ENCODE measurements around the gene OR1Q1. TPM values are rescaled to one million over a fixed set of nuclear protein-coding genes. Genes with fewer than 3 reads are reported as not detected.

The OR1Q1 gene
- total RNA-seq, 1 experiment from 2014 or later = not detected

- Histone ChIP-seq H3K27me3 (ENCODE audit: control insufficient read depth, insufficient read depth, low read length) (0 out of 2 replicates have a peak, but pooled peaks cover 4% of the 10 kb centered on the region), H3K27ac (ENCODE audit: low read length) (no peak within 1 kb of the TSS), H3K4me3 (ENCODE audit: low read depth in 2 of 2, low read length in 2 of 2) (no peak within 1 kb of the TSS), H3K9me3 (ENCODE audit: control insufficient read depth, insufficient read depth, low read depth, low read length) (no peaks in the 10 kb centered on the region), H3K36me3 (ENCODE audit: control insufficient read depth, insufficient read depth, low read length) (no peaks in the 10 kb centered on the region), H3K4me1 (ENCODE audit: control insufficient read depth, insufficient read depth, low read length) (no peaks in the 10 kb centered on the region)
- intact Hi-C loops (cut with micrococcal nuclease; ENCODE audit: unreplicated experiment) = no loop called here
- TF ChIP-seq TCF7L2 (IDR thresholded peaks at IDR 0.05; ENCODE audit: low read depth, low read length) (no peak), CTCF (IDR thresholded peaks at IDR 0.05) (no peak), POLR2AphosphoS5 (IDR thresholded peaks at IDR 0.05; ENCODE audit: low read depth, low read length) (no peak), SIN3A (IDR thresholded peaks at IDR 0.05; ENCODE audit: borderline replicate concordance, insufficient read depth, low read depth, low read length) (no peak)
- TF ChIP-seq, protein P1, sequence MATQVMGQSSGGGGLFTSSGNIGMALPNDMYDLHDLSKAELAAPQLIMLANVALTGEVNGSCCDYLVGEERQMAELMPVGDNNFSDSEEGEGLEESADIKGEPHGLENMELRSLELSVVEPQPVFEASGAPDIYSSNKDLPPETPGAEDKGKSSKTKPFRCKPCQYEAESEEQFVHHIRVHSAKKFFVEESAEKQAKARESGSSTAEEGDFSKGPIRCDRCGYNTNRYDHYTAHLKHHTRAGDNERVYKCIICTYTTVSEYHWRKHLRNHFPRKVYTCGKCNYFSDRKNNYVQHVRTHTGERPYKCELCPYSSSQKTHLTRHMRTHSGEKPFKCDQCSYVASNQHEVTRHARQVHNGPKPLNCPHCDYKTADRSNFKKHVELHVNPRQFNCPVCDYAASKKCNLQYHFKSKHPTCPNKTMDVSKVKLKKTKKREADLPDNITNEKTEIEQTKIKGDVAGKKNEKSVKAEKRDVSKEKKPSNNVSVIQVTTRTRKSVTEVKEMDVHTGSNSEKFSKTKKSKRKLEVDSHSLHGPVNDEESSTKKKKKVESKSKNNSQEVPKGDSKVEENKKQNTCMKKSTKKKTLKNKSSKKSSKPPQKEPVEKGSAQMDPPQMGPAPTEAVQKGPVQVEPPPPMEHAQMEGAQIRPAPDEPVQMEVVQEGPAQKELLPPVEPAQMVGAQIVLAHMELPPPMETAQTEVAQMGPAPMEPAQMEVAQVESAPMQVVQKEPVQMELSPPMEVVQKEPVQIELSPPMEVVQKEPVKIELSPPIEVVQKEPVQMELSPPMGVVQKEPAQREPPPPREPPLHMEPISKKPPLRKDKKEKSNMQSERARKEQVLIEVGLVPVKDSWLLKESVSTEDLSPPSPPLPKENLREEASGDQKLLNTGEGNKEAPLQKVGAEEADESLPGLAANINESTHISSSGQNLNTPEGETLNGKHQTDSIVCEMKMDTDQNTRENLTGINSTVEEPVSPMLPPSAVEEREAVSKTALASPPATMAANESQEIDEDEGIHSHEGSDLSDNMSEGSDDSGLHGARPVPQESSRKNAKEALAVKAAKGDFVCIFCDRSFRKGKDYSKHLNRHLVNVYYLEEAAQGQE (IDR thresholded peaks at IDR 0.05; ENCODE audit: insufficient read depth in 1 of 2, low read depth in 2 of 2, low read length in 1 of 2) = no peak
- in situ Hi-C loops (cut with HindIII; ENCODE audit: low pct_unique_long_range_greater_than_20kb, low sequenced_read_pairs) = no loop called here
- ATAC-seq (no peak), DNase-seq (ENCODE audit: low read depth, low spot score) (no peak)
- no TSS peak for BruUV-seq (replicated peaks)
- ChIA-PET CTCF (no interaction called here), POLR2A (no interaction called here)
Measured at GRCh38 chr9:122661416-122661815, 46.9 kb downstream of the OR1Q1 start, which contains the start of gene OR1L1. Gene OR1L1 (plus strand): TSS chr9:122661716. CDS start chr9:122661716, 0 bp downstream.

Other genes starting within 250 kb of the OR1Q1 start
- 61.2 TPM for gene PTGS1, start 243.7 kb upstream of the OR1Q1 start, total RNA-seq (2021; ENCODE audit: unreplicated experiment)
- gene OR1J1, start 136.8 kb upstream of the OR1Q1 start, total RNA-seq (2021; ENCODE audit: unreplicated experiment) = not detected
- not detected for gene OR1J2, start 103.9 kb upstream of the OR1Q1 start, total RNA-seq (2021; ENCODE audit: unreplicated experiment)
- gene OR1J4, start 95.6 kb upstream of the OR1Q1 start, total RNA-seq (2021; ENCODE audit: unreplicated experiment) = not detected
- gene OR1N1, start 87.4 kb upstream of the OR1Q1 start, total RNA-seq (2021; ENCODE audit: unreplicated experiment) = not detected
- gene OR1N2, start 61.6 kb upstream of the OR1Q1 start, total RNA-seq (2021; ENCODE audit: unreplicated experiment) = not detected
- not detected for gene OR1L8, start 31.4 kb upstream of the OR1Q1 start, total RNA-seq (2021; ENCODE audit: unreplicated experiment)
- not detected for gene OR1B1, start 42.9 kb downstream of the OR1Q1 start, total RNA-seq (2021; ENCODE audit: unreplicated experiment)
- not detected for gene OR1L1, start 47.0 kb downstream of the OR1Q1 start, total RNA-seq (2021; ENCODE audit: unreplicated experiment)
- not detected for gene OR1L3, start 60.4 kb downstream of the OR1Q1 start, total RNA-seq (2021; ENCODE audit: unreplicated experiment)
- not detected for gene OR1L4, start 109.3 kb downstream of the OR1Q1 start, total RNA-seq (2021; ENCODE audit: unreplicated experiment)
- not detected for gene OR1L6, start 127.6 kb downstream of the OR1Q1 start, total RNA-seq (2021; ENCODE audit: unreplicated experiment)
- gene OR5C1, start 174.2 kb downstream of the OR1Q1 start, total RNA-seq (2021; ENCODE audit: unreplicated experiment) = not detected
- gene OR1K1, start 185.4 kb downstream of the OR1Q1 start, total RNA-seq (2021; ENCODE audit: unreplicated experiment) = not detected
- gene PDCL, start 213.8 kb downstream of the OR1Q1 start, total RNA-seq (2021; ENCODE audit: unreplicated experiment) = 12.4 TPM